GM12878 (cell line): ENCODE data around the gene HSPA4.
"Not testable (repeated sequence)": the region's sequence is repeated elsewhere in the genome, so short reads cannot be mapped to it uniquely, and the experiment has no call there.

Experiments used
- CHD2 ChIP-seq: IDR thresholded peaks from 2 replicates; pipeline ENCODE4 v1.6.1; 2011; ENCODE audit warnings: low read depth, low read length, improper control_type of control experiment, borderline replicate concordance
- POLR2A ChIP-seq: IDR thresholded peaks from 2 replicates; pipeline ENCODE4 v1.6.1; 2011; ENCODE audit warnings: low read depth, mild to moderate bottlenecking, low read length
- POLR2AphosphoS5 ChIP-seq: IDR thresholded peaks from 2 replicates; pipeline ENCODE4 v1.6.1; 2011; ENCODE audit warnings: mild to moderate bottlenecking, low read length, inconsistent platforms
- RAD21 ChIP-seq: IDR thresholded peaks from 2 replicates; pipeline ENCODE4 v1.6.1; 2011; ENCODE audit warnings: mild to moderate bottlenecking, low read depth, low read length, moderate library complexity; ENCODE audit not compliant: insufficient read depth
- ZSCAN29 ChIP-seq: fragments of 450-650 bp; IDR thresholded peaks from 2 replicates; pipeline ENCODE4 v1.6.1; 2017; ENCODE audit warnings: mild to moderate bottlenecking, moderate library complexity
- TF ChIP-seq, protein P1 (sequence below), 3 experiments: IDR thresholded peaks in 2 of 3; conservative IDR thresholded peaks in 1 of 3; 2 replicates each; pipeline ENCODE4 v1.5.1; 2011; ENCODE audit warnings: low read depth in 3 of 3, low read length in 3 of 3, mild to moderate bottlenecking in 3 of 3, control low read depth in 2 of 3, moderate library complexity in 2 of 3, inconsistent platforms in 1 of 3, mixed read lengths in 1 of 3; ENCODE audit not compliant: control insufficient read depth in 2 of 3, insufficient read depth in 1 of 3; ENCODE audit errors: extremely low read depth in 1 of 3
- TF ChIP-seq, protein P2 (sequence below): IDR thresholded peaks from 2 replicates; pipeline ENCODE4 v1.6.1; 2012; ENCODE audit warnings: low read depth, low read length, improper control_type of control experiment
- TF ChIP-seq, protein P3 (sequence below): fragments of 450-650 bp; IDR thresholded peaks from 2 replicates; pipeline ENCODE4 v1.6.1; 2016; ENCODE audit warnings: mild to moderate bottlenecking

DNA sequence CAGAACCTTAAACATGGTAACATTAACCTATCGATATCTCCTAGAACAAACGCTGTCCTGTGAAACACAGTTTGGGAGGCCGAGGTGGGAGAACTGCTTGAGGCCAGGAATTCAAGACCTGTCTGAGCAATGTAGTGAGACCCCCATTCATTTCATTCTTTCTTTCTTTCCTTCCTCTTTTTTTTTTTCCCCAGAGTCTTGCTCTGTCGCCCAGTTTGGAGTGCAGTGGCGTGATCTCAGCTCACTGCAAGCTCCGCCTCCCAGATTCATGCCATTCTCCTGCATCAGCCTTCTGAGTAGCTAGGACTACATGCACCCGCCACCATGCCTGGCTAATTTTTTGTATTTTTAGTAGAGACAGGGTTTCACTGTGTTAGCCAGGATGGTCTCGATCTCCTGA is 5.3 kb upstream of the HSPA4 start:
- TF ChIP-seq ZSCAN29, POLR2A, POLR2AphosphoS5, CHD2, RAD21: not testable (repeated sequence)
- TF ChIP-seq, protein P1, sequence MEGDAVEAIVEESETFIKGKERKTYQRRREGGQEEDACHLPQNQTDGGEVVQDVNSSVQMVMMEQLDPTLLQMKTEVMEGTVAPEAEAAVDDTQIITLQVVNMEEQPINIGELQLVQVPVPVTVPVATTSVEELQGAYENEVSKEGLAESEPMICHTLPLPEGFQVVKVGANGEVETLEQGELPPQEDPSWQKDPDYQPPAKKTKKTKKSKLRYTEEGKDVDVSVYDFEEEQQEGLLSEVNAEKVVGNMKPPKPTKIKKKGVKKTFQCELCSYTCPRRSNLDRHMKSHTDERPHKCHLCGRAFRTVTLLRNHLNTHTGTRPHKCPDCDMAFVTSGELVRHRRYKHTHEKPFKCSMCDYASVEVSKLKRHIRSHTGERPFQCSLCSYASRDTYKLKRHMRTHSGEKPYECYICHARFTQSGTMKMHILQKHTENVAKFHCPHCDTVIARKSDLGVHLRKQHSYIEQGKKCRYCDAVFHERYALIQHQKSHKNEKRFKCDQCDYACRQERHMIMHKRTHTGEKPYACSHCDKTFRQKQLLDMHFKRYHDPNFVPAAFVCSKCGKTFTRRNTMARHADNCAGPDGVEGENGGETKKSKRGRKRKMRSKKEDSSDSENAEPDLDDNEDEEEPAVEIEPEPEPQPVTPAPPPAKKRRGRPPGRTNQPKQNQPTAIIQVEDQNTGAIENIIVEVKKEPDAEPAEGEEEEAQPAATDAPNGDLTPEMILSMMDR (IDR thresholded peaks at IDR 0.05 in 2 of 3, conservative IDR thresholded peaks at IDR 0.05 in 1 of 3; ENCODE audit: control insufficient read depth in 2 of 3, extremely low read depth in 1 of 3, insufficient read depth in 1 of 3, low read depth in 3 of 3, low read length in 3 of 3): not testable (repeated sequence)
- TF ChIP-seq, protein P2, sequence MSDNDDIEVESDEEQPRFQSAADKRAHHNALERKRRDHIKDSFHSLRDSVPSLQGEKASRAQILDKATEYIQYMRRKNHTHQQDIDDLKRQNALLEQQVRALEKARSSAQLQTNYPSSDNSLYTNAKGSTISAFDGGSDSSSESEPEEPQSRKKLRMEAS: not testable (repeated sequence)
- TF ChIP-seq, protein P3, sequence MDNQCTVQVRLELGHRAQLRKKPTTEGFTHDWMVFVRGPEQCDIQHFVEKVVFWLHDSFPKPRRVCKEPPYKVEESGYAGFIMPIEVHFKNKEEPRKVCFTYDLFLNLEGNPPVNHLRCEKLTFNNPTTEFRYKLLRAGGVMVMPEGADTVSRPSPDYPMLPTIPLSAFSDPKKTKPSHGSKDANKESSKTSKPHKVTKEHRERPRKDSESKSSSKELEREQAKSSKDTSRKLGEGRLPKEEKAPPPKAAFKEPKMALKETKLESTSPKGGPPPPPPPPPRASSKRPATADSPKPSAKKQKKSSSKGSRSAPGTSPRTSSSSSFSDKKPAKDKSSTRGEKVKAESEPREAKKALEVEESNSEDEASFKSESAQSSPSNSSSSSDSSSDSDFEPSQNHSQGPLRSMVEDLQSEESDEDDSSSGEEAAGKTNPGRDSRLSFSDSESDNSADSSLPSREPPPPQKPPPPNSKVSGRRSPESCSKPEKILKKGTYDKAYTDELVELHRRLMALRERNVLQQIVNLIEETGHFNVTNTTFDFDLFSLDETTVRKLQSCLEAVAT: not testable (repeated sequence)
